HG03064 (cell line): Measurements from ENCODE around the gene ANGEL1.

ENCODE experiments used
- ATAC-seq: cut with Tn5 transposase; IDR thresholded peaks from one replicate; pipeline ENCODE4 v1.9.1; 2021; ENCODE audit warnings: low read depth; ENCODE audit not compliant: unreplicated experiment

ANGEL1 gene

GRCh38 chr14:76820700-76821099 is 8.0 kb upstream of the ANGEL1 start:
- ATAC-seq: no peak

DNA sequence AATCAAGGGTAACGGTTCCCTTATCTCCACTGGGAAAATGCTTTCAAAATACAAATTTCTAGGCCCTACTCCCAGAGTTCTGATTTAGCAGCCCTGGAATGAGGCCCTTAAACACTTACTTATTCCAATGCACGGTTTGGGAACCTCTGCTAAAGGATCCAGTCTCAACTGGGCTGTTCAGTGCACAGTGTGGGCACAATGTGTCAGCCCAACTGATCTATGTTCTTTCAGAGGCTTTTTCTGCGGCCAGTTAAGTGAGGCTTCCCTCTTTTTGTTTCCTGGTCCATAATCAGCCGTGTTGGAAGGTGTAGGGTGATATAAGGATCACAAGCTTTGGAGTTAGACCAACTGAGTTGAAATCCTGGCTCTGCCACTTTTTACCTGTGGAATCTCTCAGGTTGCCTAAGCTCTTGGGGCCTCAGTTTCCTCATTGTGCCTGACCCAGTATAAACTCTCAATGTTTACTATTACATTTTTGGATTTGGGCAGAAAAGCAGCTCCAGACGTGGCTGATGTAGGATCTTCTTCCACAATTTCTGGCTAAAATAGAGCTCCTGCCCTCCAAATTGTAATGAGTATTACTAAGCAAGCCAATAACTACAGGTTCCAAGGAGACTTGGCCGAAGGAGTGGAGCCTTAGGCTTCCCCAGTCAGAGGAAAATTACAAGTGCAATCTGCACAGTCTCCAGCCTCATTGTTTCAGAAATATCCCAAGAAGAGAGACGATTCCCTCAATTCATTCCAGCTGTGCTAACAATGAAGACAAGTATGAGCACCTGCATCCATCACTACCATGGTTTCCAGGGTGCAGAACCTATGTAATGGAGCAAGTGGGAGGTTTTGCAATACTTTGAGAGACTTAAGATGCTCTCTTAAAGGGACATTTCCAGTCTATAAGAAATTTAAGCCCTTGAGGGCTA is 2.3 kb upstream of the ANGEL1 start:
- no peak for ATAC-seq

DNA sequence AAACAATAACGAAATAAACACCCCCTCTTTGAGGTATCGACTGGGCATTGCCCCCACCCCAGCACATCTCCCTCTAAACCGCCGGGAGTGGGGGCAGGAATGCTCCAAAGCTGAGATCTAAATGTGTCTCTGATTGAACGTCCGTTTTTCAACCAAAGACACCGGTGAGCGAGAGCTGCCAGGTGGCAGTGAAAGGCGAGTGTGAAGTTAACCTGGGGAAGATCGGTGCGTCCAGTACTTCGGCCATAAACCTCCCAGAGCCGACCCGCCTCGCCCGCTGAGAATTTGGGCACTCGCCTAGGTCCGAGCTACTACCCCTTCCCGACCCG is 625 bp downstream of the ANGEL1 start:
- peak; percentile 22 for ATAC-seq

GRCh38 chr14:76811561-76811960 is 1.1 kb downstream of the ANGEL1 start:
- ATAC-seq: no peak

DNA sequence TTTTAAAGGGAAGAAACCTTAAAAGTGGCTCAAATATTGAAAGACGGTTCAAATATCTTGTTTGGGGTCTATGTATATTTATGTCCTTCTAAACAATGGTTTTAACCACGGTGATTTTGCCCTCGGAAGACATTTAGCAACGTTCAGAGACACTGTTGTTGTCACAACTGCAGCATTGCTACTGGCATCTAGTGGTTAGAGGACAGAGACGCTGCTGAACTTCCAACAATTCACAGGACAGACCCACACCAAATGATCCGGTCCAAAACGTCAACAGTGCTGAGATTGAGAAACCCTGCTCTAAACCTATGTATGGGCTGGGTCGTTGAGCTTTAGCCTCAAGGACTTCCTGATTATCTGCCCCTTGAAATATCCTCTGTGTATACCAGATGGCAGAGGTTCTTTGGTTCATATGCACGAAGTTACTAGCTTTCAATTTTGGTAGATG is 1.7 kb downstream of the ANGEL1 start:
- ATAC-seq: no peak

DNA sequence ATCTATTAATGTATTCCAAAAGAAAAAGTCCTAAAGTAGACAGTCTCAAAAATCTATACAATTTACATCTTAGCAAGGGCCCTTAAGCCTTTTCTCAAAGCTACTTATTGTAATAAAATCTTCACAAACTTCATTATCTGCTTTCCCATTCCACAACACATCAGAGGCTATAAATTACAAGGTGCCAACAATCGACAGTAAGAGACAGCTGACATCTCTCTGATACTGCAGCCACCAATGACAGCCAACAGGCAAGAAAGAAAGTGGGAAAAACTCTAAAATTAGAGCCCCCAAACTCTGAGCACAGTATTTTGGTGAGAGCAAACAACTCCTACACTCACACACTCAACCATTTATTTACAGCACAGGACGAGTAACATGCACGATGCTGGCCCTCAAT is 2.2 kb downstream of the ANGEL1 start:
- no peak for ATAC-seq

DNA sequence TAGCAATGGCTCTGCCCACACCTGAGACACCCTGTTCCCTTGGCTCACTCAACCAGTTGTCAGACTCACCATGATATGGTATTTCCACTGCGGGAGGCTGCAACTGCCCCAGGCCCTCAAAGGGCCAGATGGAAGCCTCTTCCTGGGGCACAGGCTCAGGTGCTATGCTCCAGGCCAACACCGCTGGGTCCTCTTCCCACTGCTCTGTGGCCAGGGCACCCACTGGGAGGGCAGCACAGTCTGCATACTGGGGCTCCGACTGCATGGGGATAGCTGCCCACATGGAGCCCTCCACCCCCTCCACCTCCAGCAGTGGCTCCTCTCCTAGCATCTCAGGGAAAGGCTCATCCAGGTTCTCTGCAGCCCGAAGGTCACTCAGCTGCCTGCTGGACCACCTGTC is 3.7 kb downstream of the ANGEL1 start:
- no peak for ATAC-seq

- no peak for ATAC-seq
Observed at GRCh38 chr14:76808011-76808410, 4.7 kb downstream of the ANGEL1 start.

GRCh38 chr14:76806446-76806845 is 6.2 kb downstream of the ANGEL1 start:
- ATAC-seq: no peak

GRCh38 chr14:76793956-76794355 is 18.7 kb downstream of the ANGEL1 start:
- no peak for ATAC-seq

DNA sequence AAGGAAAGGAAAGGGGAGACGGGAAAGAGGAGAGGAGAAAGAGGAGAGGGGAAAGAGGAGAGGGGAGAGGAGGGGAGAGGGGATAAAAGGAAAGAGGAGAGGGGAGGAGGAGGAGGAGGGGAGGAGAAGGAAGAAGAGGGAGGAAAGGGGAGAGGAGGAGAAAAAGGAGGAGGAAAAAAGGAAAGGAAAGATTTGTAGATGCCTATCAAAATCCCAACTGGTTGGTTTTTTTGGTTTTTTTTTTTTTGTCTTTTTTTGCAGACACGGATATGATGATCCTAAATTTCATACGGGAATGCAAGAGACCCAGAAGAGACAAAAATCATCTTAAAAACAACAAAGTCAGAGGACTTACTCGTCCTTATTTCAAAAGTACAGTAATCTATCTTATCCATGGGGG is 19.4 kb downstream of the ANGEL1 start:
- ATAC-seq: no peak

DNA sequence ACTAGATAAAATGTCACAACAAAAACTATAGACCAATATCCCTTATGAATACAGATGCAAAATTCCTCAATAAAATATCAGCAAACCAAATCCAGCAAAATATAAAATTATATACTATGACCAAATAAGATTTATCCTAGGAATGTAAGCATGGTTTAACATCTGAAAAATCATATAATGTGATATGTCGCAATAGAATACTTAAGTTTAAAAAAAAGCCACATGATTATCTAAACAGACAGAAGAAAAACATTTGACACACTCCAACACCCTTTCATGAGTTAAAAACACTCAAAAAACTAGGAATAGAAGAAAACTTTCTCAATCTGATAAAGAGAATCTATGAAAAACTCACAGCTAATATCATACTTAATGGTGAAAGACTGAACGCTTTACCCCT is 20.3 kb downstream of the ANGEL1 start:
- ATAC-seq: no peak

DNA sequence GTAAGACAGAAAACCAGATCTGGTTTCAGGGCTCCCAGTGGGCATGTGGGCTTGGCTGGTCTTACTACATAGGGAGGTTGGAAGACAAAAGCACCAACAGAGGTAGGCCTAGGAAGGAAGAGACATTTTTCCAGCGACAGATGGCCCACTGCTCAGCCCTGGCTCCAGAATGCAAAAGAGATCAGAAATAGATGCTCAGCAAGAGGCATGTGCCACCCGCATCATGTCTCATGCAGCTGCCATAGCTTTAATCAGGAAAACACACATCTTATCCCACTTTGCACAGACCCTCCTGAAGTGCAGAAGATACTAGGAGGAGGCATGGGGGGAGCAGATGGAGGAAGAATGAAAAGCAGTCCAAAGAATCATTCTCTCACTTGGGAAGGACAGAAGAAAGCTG is 26.1 kb downstream of the ANGEL1 start:
- no peak for ATAC-seq

- ATAC-seq: no peak
Observed at GRCh38 chr14:76784881-76785280, 27.8 kb downstream of the ANGEL1 start.

GRCh38 chr14:76784266-76784874 is 28.3 kb downstream of the ANGEL1 start:
- ATAC-seq: no peak

DNA sequence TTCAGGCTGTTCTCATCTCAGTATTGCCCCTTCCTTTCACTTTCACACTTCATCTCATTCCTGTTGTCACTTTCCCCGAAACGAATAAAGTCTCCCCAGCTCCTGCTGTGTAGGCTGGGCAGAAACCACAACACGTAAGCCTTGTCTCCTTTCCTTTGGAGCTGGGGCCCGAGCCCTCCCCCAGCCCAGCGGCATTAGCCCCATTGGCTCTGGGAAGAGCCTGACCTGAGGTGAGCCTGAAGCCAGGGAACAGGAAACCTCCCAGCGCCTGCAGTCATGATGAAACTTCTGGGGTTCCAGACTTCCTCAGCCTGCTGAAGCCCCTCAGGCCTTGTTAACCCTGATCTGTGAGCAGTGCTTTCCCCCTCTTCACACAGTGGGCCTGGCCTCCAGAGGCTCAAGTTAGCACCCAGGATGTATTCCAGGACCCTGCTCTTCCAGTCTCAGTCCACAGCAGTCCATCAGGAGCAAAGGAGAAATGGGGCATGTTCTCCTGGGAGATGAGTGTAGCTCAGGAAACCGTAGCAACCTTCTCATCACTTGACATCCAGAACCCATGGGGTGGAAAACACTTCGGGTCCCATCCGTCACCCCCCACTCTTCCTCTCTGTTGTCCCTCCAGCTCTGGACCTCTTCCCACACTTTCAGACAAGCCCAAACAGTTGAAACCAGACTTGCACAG is 29.7 kb downstream of the ANGEL1 start:
- no peak for ATAC-seq

DNA sequence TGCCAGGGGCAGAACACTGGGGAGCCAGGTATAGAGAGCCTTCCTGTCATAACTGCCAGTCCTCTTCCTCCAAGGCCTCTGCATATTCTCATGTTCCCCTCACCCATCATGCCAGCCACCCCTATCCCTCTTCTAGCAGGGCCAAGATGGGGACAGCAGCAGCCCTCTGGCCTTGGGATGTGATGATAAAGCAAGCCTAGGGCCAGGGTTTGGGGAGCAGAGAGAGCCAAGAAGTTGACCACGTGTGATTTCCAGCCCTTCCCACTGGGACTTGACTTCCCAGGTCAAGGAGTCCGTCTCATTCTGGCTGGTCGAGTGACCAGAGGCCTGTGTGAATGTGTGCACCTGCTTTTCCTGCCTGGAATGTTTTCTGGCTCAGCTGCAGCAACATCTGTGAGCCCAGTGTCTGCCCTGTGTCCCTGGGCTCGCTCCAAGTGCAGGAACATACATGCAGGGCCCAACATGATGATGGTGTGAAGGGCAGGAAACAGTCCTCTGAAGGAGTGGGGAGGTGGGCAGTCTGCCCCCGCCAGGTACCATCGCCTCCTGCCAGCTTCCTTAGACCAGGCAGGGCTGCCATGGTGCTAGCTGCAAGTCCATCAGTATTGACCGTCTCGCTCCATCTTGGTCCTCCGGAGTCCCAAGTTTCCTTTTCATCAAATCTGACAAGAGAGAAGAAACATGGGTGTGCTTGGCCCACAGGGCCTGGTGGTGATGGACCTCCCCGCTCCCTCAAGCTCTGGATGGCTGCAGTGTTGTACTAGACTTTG is 30.4 kb downstream of the ANGEL1 start:
- no peak for ATAC-seq

- no peak for ATAC-seq
Observed at GRCh38 chr14:76781648-76782051, 31.0 kb downstream of the ANGEL1 start.

DNA sequence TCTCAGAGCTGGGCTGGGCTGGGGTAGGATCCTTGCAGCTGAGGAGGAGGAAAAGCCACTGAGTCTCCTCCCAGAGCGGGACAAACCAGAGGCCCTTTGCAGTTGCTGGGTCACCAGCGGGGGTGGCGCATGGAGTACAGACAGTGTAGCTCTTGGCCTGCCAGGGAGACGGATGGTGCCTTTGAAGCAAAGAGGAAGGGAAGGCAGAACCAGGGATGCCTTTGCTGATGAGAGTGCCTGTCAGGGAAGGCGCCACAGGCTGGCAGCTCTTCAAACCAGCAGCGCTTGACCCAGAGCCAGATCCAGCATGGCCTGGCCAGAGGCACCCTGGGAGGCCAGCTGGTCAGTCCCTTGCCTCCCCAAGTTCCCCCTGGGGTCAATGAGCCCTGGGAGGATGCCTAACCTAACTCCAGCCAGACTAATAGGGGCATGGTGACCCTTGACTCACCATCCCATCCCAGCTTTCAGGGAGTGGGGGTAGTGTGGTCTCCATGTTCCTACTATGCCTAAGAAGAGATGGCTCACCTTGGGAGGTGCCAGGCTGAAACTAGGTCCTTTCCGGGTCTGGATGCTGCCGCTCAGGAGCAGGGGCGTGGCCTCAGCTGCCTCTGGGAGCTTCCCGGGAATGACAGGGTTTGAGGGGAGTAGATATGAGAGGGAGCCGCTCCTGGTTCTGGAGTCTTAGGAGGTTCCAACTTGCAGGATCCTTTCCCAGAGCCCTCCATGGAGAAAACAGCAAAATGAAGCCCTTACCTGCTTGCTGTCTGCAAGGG is 31.6 kb downstream of the ANGEL1 start:
- ATAC-seq: no peak

GRCh38 chr14:76780360-76780759 is 32.3 kb downstream of the ANGEL1 start:
- no peak for ATAC-seq
